ENCODE results near the gene GFRA1. TPM values are rescaled to one million over a fixed set of nuclear protein-coding genes. Genes with fewer than 3 reads are reported as not detected.

GFRA1 gene
- total RNA-seq: 1 to 10 TPM; 1.6 to 3.1 TPM
- polyA plus RNA-seq (2013, experiment 1 of 2): 19.2 TPM
- 16.5 TPM for polyA plus RNA-seq (2013, experiment 2 of 2)
- long read RNA-seq, experiment 1, partial matches to known transcripts: 0 of 1 reads
- long read RNA-seq, experiment 1, other reads (novel, unspliced or antisense): 1 of 1 reads
- long read RNA-seq, experiment 2, full-length matches to known transcripts: 1 of 2 reads
- long read RNA-seq, experiment 2, partial matches to known transcripts: 0 of 2 reads
- long read RNA-seq, experiment 2, other reads (novel, unspliced or antisense): 1 of 2 reads
- long read RNA-seq, experiment 3, full-length matches to known transcripts: 2 of 6 reads
- long read RNA-seq, experiment 3, partial matches to known transcripts: 0 of 6 reads
- long read RNA-seq, experiment 3, other reads (novel, unspliced or antisense): 4 of 6 reads
- long read RNA-seq, experiment 4, partial matches to known transcripts: 0 of 2 reads
- long read RNA-seq, experiment 4, other reads (novel, unspliced or antisense): 2 of 2 reads

- WGBS, 2 experiments (ENCODE audit: insufficient coverage in 1 of 2, insufficient read length in 1 of 2): 0% methylated on average over 18 to 72 of the region's 72 CpGs
- H3K4me1 Mint-ChIP-seq: peaks cover 9% of the 10 kb centered on the region
- H3K27me3 Mint-ChIP-seq (ENCODE audit: insufficient read depth): peaks cover 95% of the 10 kb centered on the region
- peak within 1 kb of the TSS; percentile 66 for H3K4me3 Mint-ChIP-seq
- H3K9me3 Mint-ChIP-seq: no peaks in the 10 kb centered on the region
- H3K27me3 ChIP-seq (ENCODE audit: control insufficient read depth, insufficient read depth, low read length, poor library complexity, severe bottlenecking): peaks cover 99% of the 10 kb centered on the region
- H3K9me3 ChIP-seq (ENCODE audit: control insufficient read depth, low read length): no peaks in the 10 kb centered on the region
- H3K4me3 ChIP-seq (ENCODE audit: low read length): peak within 1 kb of the TSS; percentile 84
- no peak within 1 kb of the TSS for H3K27ac Mint-ChIP-seq
- peak within 1 kb of the TSS; percentile 85 for H3K27ac ChIP-seq (ENCODE audit: low read depth, low read length)
- DNase-seq: peak; percentile 85
- peak; percentile 61 for TF ChIP-seq CTCF (conservative IDR thresholded peaks at IDR 0.05)
- peak within 1 kb of the TSS; percentile 5 for H3K9ac ChIP-seq (ENCODE audit: extremely low read depth, low read length, poor library complexity, severe bottlenecking)
- H3K36me3 ChIP-seq (ENCODE audit: control insufficient read depth, insufficient read depth, low read length): no peaks in the 10 kb centered on the region
- no peaks in the 10 kb centered on the region for H3K4me1 ChIP-seq (ENCODE audit: control insufficient read depth, insufficient read depth, low read length)
- no peaks in the 10 kb centered on the region for H3K36me3 Mint-ChIP-seq (ENCODE audit: low read depth)
Measured at GRCh38 chr10:116272440-116273283, at the start of gene GFRA1. Gene GFRA1 (minus strand): TSS chr10:116273206. CDS start chr10:116272029, 1,177 bp downstream.

GRCh38 chr10:116316503-116316902 is 43.5 kb upstream of the GFRA1 start:
- no peak overlapping the region for H3K27ac Mint-ChIP-seq
- H3K9me3 Mint-ChIP-seq: no peaks in the 10 kb centered on the region
- TF ChIP-seq CTCF (conservative IDR thresholded peaks at IDR 0.05): no peak
- 33 to 91% methylated on average over 1 of the region's 2 CpGs for WGBS, 2 experiments (ENCODE audit: insufficient coverage in 1 of 2, insufficient read length in 1 of 2)
- no peak for DNase-seq
- Histone ChIP-seq H3K4me3 (ENCODE audit: low read length) (no peak overlapping the region), H3K9ac (ENCODE audit: extremely low read depth, low read length, poor library complexity, severe bottlenecking) (no peak overlapping the region), H3K4me1 (ENCODE audit: control insufficient read depth, insufficient read depth, low read length) (no peaks in the 10 kb centered on the region), H3K36me3 (ENCODE audit: control insufficient read depth, insufficient read depth, low read length) (no peaks in the 10 kb centered on the region), H3K27ac (ENCODE audit: low read depth, low read length) (peak overlapping the region; percentile 16), H3K9me3 (ENCODE audit: control insufficient read depth, low read length) (no peaks in the 10 kb centered on the region), H3K27me3 (ENCODE audit: control insufficient read depth, insufficient read depth, low read length, poor library complexity, severe bottlenecking) (peaks cover 20% of the 10 kb centered on the region)
- no peaks in the 10 kb centered on the region for H3K4me1 Mint-ChIP-seq
- no peak overlapping the region for H3K4me3 Mint-ChIP-seq
- H3K36me3 Mint-ChIP-seq (ENCODE audit: low read depth): no peaks in the 10 kb centered on the region
- no peaks in the 10 kb centered on the region for H3K27me3 Mint-ChIP-seq (ENCODE audit: insufficient read depth)

- Histone ChIP-seq H3K27ac (ENCODE audit: low read depth, low read length) (no peak overlapping the region), H3K4me3 (ENCODE audit: low read length) (no peak overlapping the region), H3K9ac (ENCODE audit: extremely low read depth, low read length, poor library complexity, severe bottlenecking) (no peak overlapping the region), H3K4me1 (ENCODE audit: control insufficient read depth, insufficient read depth, low read length) (no peaks in the 10 kb centered on the region), H3K36me3 (ENCODE audit: control insufficient read depth, insufficient read depth, low read length) (no peaks in the 10 kb centered on the region), H3K9me3 (ENCODE audit: control insufficient read depth, low read length) (no peaks in the 10 kb centered on the region), H3K27me3 (ENCODE audit: control insufficient read depth, insufficient read depth, low read length, poor library complexity, severe bottlenecking) (peaks cover 9% of the 10 kb centered on the region)
- DNase-seq: no peak
- no peak for TF ChIP-seq CTCF (conservative IDR thresholded peaks at IDR 0.05)
- WGBS, 2 experiments (ENCODE audit: insufficient coverage in 1 of 2, insufficient read length in 1 of 2): 89% methylated on average over 4 of the region's 4 CpGs; no CpG with 5 or more reads in 1 of the 2 experiments
- no peak overlapping the region for H3K27ac Mint-ChIP-seq
- no peaks in the 10 kb centered on the region for H3K36me3 Mint-ChIP-seq (ENCODE audit: low read depth)
- no peaks in the 10 kb centered on the region for H3K27me3 Mint-ChIP-seq (ENCODE audit: insufficient read depth)
- H3K4me3 Mint-ChIP-seq: no peak overlapping the region
- H3K9me3 Mint-ChIP-seq: no peaks in the 10 kb centered on the region
- H3K4me1 Mint-ChIP-seq: no peaks in the 10 kb centered on the region
Measured at GRCh38 chr10:116312548-116312947, 39.5 kb upstream of the GFRA1 start.
